ENCODE results near the gene EVC.

DNA sequence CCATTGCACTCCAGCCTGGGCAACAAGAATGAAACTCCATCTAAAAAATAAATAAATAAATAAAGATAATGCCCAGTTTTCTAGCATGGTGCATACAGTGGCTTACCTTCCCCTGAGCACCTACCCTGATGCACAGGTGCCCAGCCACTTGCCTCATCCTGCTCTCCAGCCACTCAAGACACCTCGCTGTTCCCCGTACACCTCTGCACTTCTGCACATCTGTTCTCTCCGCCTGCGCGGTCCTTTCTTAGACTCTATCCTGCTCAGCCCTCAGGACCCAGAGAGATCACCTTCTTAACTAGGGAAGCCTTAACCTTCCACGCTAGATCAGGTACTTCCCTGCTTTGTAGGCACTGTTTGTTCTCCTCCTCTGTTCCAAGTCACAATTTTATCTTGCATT, 2.9 kb downstream of the EVC start:
- TF ChIP-seq CEBPB (IDR thresholded peaks at IDR 0.05) (no peak), REST (IDR thresholded peaks at IDR 0.05; ENCODE audit: low read depth) (no peak), EGR1 (IDR thresholded peaks at IDR 0.05) (no peak), EP300 (IDR thresholded peaks at IDR 0.05; ENCODE audit: borderline replicate concordance) (no peak), RAD21 (IDR thresholded peaks at IDR 0.05; ENCODE audit: low read depth) (no peak), NFIC (IDR thresholded peaks at IDR 0.05) (no peak), MAX (IDR thresholded peaks at IDR 0.05) (no peak), TEAD4 (IDR thresholded peaks at IDR 0.05) (no peak), CREB1 (IDR thresholded peaks at IDR 0.05; ENCODE audit: low read depth) (no peak), TAF1 (IDR thresholded peaks at IDR 0.05; ENCODE audit: low read depth) (no peak), FOXM1 (IDR thresholded peaks at IDR 0.05; ENCODE audit: borderline replicate concordance, low read depth) (no peak), YY1 (IDR thresholded peaks at IDR 0.05; ENCODE audit: low read depth) (no peak)
- TF ChIP-seq, protein P1, sequence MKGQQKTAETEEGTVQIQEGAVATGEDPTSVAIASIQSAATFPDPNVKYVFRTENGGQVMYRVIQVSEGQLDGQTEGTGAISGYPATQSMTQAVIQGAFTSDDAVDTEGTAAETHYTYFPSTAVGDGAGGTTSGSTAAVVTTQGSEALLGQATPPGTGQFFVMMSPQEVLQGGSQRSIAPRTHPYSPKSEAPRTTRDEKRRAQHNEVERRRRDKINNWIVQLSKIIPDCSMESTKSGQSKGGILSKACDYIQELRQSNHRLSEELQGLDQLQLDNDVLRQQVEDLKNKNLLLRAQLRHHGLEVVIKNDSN (IDR thresholded peaks at IDR 0.05), result no peak
